ENCODE measurements around the gene KLHL29.

Gene KLHL29

GRCh38 chr2:23476786-23477185, 91.8 kb downstream of the KLHL29 start:
- DNase-seq (ENCODE audit: low spot score): no peak

GRCh38 chr2:23477392-23477791, 92.4 kb downstream of the KLHL29 start:
- DNase-seq (ENCODE audit: low spot score): no peak

GRCh38 chr2:23478087-23478932, 93.3 kb downstream of the KLHL29 start:
- no peak for DNase-seq (ENCODE audit: low spot score)

DNA sequence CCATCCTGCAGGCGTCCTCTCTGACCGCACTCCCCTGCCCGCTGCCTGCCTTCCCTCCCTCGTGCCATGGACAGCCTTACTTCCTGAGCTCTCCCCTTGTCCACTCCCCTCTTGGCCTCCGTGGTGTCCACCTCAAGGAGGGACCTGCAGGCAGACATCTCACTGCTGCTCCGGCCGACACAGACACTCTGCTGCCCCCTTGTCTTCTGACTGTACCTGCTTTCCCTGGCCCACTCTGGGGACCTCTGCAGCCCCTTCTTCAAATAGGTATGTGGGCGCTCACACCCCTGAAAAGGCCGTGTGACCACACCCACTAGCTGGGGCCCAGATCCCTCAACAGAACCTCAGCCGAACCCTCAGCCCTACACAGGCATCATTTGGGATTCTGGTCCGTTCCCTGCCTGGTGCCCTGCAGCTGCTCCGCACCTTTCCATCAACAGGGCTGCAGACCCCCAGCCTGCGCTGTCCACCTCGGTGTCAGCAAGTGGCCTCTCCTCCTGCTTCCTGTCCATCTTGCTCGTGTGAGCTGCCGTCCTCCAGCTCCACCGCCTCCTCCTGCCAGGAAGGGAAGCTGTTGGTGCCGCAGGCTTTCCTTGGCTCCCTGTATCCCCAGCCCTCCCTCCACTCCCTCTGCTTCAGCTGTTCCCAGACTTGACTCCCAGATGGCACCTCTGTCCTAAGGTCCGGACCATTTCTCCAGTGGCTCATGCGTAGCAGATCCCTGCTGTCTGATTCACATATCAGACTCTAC, 94.1 kb downstream of the KLHL29 start:
- DNase-seq (ENCODE audit: low spot score): no peak

DNA sequence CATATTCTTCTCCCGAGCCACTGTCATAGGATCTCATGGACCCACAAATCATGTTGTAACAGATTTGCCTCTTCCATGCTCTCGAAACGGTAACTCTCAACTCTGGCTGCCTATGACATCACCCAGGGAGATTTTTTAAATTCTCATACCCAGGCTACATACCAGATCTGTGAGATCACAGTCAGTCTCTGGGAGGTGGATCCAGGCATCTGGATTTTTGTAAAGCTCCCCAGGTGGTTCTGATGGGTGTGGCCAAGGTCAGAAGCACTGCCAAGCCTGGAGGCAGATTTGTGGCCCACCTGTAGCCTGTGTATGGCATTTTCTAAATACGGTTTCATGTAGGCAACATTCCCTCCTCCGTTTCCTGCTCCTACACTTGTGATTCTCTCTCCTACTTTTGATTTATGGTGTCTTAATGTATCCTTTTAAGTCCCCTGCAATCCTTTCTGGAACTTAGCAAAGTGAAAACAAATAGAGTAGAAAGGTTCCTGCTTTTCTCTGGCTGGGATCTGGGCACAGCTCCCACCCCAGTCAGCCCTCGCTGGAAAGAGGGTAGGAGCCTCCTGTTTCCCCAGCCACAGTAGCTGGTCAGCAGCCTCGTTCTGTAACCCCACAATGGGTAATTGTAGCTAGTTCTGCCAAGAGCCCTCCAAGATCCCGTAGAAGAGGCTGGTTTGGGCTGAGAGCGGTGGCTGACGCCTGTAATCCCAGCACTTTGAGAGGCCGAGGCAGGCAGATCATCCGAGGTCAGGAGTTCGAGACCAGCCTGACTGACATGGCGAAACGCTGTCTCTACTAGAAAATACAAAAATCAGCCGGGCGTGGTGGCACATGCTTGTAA, 96.2 kb downstream of the KLHL29 start:
- no peak for DNase-seq (ENCODE audit: low spot score)

DNA sequence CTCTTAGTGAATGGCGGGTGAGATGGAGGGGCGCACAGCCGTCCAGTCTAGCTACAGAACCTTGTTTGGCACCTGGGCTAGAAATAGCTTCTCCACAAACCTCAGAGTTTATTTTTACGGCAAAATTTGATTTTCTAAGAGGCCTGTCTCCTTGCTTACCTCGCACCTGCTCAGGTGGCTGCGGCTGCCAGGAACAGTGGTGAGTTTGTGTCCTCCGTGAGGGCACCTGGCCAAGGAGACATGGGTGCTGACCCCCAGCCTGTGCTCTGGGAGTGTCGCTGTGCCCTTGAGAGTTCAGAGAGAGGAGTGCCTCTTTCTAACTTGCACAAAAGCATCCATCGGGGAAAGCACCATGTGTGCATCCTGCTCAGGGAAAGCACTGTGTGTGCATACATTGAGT, 97.2 kb downstream of the KLHL29 start:
- no peak for DNase-seq (ENCODE audit: low spot score)

DNA sequence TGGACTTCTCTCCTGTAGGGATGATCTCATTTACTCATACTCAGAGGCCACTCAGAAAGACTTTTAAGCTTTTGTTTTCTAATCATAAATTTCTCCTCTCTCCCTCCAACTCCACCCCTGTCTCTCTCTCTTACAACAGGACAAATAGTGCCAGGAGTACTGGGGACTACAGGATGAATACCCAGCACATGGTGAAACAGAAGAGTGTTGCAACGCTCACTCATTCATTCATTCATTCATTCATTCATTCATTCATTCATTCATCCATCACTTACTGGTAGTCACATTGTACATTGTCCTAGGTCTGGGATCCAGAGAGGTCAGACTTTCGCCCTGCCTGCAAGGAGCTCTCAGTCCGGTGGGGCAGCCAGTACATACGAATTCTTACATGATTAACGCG, 97.6 kb downstream of the KLHL29 start:
- DNase-seq (ENCODE audit: low spot score): no peak

DNA sequence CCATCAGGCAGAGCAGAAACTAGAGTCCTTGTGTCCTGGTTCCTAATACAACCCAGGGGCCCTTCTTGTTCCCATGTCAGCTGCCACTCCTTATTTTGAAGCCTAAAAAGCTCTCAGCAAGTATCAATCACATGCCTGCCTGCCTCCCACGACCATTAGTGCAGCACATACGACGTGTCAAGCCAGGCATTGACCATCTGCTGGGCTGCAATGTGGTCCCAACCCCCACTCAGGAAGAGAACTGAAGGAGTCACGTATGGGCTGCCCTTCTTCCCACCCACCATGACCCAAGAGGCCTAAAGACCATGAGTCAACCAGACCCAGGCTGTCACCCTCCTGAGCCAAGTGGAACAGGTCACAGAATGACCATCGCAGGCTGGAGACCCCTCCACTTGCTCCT, 98.8 kb downstream of the KLHL29 start:
- no peak for DNase-seq (ENCODE audit: low spot score)

DNA sequence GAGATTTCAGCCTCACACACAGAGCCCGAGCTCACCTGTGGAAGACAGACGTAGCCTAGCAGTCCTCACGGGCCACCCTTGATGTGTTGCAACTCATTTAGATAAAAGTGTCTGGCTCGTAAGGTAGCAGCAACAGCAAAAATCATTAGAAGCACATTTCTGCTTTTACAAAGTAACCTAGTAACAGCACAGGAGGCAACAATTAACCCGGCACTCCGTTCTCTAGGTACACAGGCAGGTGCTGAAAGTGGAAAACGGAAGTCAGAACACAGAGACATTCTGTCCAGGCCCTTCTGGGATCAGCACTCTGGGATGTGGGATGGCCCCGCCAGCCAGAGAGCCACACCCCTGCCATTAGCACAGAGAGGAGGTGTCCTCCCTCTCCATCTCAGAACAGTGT, 99.3 kb downstream of the KLHL29 start:
- DNase-seq (ENCODE audit: low spot score): no peak

GRCh38 chr2:23484767-23485166, 99.8 kb downstream of the KLHL29 start:
- DNase-seq (ENCODE audit: low spot score): no peak

- DNase-seq (ENCODE audit: low spot score): no peak
Measured at GRCh38 chr2:23485261-23485660, 100.3 kb downstream of the KLHL29 start.

- no peak for DNase-seq (ENCODE audit: low spot score)
Measured at GRCh38 chr2:23485841-23486683, 101.1 kb downstream of the KLHL29 start.

GRCh38 chr2:23486684-23487075, 101.7 kb downstream of the KLHL29 start:
- DNase-seq (ENCODE audit: low spot score): no peak

GRCh38 chr2:23487735-23488492, 102.9 kb downstream of the KLHL29 start:
- DNase-seq (ENCODE audit: low spot score): no peak

DNA sequence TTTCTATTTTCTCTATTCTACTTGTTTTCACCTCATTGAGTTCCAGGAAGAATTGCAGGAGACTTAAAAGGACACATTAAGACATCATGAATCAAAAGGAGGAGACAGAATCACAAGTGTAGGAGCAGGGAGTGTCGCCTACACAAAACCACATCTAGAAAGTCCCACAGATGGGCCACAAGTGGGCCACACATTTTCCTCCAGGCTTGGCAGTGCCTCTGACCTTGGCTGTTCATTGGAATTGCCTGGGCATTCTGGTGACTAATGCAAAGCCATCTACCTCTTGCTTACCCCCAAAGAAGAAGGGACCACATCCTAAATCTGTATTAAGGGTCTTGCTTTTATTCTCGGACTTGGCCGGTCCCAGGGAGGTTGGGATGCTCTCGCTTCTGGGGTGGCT, 103.6 kb downstream of the KLHL29 start:
- no peak for DNase-seq (ENCODE audit: low spot score)

GRCh38 chr2:23489471-23490322, 104.7 kb downstream of the KLHL29 start:
- no peak for DNase-seq (ENCODE audit: low spot score)

DNA sequence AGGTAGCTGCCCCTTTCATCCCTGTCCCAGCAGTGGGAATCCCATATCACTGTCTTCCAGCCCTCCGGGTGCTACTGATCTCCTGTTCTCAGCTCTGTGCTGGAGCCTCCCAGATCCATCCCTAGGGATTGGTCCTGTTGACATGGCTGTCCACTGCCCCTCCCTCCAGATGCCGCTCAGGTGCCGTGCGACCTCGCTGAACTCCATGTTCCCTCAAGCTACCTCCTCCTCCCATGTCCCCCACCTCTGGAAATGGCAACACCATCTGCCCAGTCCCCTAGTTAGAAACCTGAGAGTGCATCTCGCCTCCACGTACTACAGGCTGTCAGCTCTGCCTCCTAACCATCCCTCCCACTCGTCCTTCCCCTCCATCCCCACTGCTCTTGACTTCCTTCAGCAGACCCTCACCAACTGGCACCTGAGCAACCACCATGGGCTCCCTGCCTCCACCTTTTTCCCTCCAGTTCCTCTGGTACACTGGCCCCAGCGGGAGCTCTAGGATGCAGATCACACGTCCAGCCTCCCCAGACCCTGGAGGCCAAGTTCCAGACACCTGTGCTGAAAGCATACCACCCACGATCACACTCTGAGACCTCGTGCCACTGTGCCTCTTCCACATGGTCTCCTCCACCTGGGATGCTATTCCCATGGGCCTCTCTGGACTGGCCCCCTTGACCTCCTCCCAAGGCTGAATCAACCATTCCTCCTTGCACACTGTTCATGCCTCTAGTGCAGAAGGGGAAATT, 106.8 kb downstream of the KLHL29 start:
- no peak for DNase-seq (ENCODE audit: low spot score)

DNA sequence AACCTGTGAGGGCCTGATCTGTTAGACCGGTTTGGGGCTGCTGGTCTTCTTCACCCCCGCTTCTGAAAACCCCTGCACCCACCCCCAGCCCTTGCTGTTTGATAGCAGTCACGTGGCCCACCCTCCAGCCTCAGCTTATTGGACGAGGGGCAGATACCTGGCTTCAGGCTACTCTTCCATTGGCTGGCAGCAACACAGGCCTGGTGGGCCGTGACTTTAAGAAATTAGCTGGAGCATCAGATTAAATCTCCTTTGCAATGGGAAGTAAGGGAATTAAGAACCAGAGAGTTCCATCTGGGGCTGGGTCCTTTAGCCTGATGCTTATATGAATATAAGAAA, 107.3 kb downstream of the KLHL29 start:
- no peak for DNase-seq (ENCODE audit: low spot score)

- DNase-seq (ENCODE audit: low spot score): no peak
Measured at GRCh38 chr2:23492921-23493320, 107.9 kb downstream of the KLHL29 start.
